ENCODE data around the gene SNX6.
"Not testable (repeated sequence)": the region's sequence is repeated elsewhere in the genome, so short reads cannot be mapped to it uniquely, and the experiment has no call there.

The SNX6 gene

DNA sequence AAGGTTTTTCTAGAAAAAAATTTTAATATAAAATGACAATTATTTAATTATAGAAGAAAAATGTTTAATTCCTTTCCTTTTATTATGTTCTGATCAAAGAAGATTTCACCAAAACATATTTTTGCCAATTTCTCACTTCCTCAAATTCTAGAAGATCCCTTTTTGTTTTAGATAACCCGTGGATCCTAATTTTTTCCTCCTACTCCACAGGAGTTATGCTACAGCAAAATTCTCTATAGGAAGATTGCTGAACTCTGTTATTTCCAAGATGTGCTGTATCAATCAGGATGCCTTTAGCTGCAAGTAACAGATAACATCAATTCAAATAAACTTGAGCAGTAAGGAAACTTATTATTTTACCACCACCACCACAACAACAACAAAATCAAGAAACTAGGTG is 3.8 kb upstream of the SNX6 start:
- no peak for DNase-seq

DNA sequence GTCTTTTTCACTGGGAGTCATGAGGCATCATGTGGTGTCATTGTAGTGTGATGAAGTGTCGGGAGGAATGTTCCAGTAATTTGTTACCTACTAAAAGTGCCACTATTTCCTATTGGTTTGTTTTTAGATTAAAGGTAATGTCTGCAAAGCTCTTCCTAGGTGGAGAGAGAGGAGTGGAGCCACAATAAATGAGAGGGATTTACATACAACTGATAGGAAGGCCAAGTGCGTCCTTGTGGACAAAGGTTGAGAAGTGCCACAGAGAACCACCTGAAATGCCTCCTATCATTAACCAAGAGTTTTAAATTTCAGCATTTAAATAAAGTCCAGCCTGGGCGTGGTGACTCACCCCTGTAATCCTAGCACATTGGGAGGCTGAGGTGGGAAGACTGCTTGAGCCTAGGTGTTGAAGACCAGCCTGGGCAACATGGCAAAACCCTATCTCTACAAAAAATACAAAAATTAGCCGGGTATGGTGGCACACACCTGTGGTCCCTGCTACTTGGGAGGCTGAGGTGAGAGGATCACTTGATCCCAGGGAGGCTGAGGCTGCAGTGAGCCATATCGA is 2.5 kb upstream of the SNX6 start:
- DNase-seq = no peak

DNA sequence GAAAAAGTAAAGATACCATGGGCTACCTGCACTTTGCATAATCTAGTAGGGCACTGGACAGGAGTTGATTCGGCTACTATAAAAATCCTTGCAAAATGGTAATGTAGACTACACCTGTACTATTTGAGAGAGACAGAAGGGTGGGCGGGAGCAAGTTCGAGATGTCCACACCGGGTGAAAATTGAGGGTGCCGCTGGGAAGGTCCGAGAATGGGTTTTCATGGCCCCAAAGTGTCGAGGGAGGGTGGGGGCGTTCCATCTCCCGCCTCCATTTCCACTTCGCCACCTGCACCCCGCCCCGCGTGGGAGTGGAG is 648 bp downstream of the SNX6 start:
- no peak for DNase-seq

DNA sequence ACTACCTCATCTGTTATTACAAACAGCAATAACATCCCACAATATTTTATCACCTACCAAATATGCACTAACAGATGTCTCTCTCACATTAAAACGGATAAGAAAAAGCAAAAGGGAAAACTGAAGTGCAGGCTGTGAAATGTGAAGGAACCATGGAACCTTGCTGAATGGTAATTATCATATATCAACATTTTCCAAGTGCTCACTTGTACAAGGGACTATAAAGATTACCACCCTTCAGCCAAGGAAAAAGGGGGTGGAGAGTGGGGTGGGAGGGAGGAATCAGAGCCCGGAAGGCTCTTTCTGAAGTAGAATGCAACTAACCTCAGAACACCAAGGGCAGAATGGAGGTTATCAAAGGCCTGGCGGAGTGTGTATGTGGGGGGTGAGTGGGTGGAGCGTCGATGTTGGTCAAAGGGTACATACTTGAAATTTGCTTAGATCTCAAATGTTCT is 1.2 kb downstream of the SNX6 start:
- no peak for DNase-seq

DNA sequence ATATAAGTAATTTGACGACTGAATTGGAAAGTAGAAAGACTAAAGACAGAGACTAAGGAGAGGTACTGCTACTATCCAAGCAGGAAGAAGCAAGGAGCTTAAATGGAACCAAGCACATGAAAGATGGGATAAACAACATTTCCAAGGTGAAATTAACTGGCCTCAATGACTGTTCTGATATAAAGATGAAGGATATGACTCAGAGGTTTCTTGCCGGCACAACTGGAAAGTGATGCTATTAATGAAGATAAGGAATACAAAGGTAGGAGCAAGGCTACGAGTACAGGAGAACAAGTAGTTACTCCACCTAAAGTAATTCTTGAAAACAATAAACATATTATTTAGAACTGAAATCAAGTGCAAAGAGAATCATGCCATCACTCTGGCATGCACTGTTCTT is 6.4 kb downstream of the SNX6 start:
- no peak for DNase-seq

DNA sequence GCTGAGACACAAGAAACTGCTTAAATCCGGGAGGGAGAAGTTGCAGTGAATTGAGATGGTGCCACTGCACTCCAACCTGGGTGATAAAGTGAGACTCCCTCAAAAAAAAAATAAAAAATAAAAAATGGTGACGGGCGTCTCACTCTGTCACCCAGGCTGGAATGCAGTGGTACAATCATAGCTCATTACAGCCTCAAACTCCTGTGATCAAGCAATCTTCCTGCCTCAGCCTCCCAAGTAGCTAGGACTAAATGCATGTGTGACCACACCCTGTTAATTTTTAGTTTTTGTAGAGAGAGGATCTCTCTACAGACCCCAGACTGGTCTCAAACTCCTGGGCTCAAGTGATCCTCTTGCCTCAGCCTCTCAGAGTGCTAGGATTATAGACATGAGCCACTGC is 9.1 kb downstream of the SNX6 start:
- no peak for DNase-seq

DNA sequence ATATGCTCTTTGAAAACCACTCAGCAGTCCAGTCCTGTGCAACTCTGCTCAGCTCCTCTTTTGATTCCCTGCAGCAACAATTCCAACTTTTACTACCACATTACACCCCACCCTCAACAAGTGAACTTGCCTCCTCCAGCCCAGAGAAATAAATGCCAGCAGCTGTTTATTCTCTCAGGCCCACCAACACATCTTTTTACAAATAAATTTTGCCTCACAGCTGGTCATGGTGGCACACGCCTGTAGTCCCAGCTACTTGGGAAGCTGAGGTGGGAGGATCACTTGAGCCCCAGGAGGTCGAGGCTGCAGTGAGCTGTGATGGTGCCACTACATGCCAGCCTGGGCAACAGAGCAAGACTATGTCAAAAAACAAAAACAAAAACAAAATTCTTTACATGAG is 9.8 kb downstream of the SNX6 start:
- DNase-seq = no peak

DNA sequence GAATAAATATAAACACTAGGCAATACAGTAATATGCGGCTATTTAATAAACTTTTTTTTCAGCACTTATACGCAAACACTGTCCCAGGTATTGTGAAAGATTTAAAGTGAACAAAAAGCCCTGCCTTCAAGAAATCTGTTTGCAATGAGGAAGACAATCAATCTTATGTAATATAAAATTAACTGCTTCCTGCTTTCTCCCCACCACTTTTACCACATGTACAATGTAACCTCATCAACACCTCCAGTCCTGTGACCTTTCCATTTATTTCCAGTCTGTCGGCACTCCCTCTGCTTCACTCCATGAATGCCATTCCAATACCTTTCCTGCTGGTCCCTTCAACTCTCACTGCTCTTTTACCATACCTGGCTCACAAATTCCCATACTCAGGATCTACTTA is 10.5 kb downstream of the SNX6 start:
- DNase-seq = no peak

DNA sequence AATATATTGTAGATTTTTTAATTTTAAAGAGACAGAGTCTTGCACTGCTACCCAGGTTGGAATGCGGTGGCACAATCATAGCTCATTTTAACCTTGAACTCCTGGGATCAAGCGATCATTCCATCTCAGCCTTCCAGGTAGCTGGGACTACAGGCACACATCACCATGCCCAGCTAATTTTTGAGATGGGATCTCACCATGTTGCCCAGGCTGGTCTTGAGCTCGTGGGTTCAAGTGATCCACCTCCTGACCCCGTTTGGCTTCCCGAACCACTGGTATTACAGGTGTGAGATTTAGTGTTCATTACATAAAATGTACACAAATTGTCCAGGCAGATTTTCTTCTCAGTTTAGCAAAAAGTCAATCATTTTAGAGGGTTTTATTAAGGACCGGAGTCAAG is 13.6 kb downstream of the SNX6 start:
- DNase-seq = no peak

DNA sequence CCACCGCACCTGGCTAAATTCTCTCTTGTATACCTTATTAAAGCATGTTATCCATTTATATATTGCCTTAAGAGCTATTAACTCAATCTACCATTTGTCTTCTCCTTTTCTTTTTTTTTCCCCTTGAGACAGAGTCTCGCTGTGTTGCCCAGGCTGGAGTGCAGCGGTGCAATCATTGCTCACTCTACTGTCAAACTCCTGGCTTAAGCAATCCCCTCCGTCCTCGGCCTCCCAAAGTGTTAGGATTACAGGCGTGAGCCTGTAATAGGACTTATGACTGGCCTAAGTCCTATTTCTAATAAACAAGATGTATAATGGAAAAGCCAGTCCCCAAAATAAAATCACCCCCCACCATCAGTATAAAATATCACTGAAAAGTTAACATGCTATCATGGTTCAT is 14.4 kb downstream of the SNX6 start:
- no peak for DNase-seq

DNA sequence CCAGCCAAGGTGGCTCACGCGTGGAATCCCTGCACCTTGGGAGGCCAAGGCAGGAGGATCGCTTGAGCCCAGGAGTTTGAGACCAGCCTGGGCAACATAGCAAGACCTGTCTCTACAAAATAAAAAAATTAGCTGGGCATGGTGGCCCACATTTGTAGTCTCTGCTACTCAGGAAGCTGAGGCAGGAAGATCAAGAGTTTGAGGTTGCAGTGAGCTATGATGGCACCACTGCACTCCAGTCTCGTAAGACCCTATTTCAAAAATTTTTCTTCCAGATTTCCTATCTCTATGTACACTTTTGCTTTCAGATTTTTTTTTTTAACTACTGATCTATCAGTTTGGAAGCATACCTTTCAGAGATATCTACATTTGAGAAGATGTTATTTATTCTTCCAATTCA is 15.3 kb downstream of the SNX6 start:
- no peak for DNase-seq

DNA sequence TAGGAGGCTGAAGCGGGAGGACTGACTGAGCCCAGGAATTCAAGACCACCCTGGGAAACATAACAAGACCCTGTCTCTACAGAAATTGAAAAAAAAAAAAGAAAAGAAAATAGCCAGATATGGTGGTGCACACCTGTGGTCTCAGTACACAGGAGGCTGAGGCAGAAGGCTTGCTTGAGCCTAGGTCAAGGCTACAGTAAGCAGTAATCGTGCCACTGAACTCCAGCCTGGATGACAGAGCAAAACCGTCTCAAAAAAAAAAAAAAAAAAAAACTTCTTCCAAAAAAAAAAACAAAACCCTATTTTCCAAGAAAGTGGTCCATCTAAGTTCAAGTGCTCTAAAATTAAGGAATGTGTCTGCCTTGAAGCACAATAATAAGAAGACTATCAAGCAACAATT is 19.8 kb downstream of the SNX6 start:
- no peak for DNase-seq

DNA sequence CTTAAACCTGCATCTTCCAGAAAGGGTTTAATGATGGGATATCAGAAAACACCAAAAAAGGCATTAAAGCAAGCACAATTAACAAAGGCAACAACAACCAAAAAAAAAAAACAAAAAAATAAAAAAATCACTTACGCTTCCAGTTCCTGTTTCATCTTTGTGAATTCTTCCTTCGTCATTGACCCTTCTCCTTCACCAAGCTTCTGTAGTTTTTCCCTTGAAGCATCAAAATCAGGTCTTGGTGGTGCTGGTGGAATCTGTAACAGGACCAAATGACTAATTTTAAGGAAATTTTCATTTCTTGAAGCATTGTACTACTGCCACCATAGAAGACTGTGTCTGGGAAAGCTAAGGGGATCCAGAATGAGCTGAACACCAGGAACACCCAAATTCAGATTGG is 24.5 kb downstream of the SNX6 start:
- no peak for DNase-seq

DNA sequence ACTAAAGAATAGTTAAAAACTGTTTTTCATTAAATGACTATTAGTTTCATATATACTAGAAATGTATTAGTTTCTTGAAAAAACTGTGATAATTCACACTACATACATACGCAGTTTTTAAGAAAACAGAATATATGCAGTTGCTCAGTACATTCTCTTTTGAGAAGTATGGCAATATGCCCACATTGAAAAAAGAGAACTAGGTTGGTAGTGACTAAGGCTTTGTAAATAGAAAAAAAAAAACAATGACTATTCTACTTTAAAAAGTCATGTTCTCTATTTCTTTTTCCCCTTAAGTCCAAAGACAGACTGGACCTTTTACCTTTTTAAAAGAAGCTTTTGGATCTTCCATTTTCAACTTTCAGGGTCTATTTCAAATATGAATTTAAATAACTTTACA is 25.0 kb downstream of the SNX6 start:
- no peak for DNase-seq

DNA sequence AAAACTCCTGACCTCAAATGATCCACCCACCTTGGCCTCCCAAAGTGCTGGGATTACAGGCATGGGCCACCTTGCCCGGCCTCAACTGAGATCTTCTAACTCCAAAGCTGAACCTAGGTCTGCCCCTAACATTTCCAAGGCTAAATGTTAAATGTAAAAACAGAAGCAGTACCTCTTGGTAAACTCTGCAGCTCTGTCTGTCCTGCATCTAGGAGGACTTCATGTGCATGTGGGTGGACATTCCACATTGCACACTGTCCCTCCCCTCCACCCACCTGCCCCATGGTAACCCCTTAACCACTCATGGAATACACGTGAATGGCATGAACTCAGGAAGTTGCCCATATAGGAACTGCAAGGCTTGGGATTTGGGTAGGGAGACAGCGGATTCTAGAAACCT is 33.1 kb downstream of the SNX6 start:
- DNase-seq = no peak

DNA sequence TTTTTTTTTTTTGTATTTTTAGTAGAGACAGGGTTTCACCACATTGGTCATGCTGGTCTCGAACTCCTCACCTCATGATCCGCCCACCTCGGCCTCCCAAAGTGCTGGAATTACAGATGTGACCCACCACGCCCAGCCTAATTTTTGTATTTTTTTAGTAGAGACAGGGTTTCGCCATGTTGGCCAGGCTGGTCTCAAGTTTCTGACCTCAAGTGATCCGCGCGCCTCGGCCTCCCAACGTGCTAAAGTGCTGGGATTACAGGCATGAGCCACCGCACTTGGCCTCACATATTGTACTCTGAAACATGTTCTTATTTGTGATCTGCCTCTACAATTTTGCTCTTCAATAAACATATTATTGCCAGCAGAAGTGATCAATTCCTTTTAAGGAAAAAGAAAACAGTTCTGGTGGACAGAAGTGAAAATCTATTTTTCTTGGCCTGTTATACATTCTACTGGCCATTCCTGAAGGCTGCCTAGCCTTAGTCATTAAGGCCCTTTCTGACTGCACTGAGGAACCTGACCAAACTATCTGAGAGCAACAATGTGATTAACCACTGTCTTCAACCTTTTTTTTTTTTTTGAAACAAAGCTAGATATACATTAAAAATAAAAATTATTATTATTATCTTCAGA is 36.1 kb downstream of the SNX6 start:
- no peak for DNase-seq

DNA sequence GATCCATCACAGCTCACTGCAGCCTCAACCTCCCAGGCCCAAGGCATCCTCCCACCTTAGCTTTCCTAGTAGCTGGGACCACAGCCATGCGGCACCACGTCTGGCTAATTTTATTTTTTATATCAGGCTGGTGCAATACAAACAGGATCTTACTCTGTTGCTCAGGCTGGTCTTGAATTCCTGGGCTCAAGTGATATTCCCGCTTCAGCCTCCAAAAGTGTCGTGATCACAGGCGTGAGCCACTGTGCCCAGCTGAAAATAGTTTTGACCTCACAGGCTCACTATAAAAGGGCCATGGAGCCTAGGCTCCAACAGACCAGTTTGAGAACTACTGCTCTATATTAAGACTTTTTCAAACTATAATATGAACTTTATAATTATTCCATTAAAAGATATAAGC is 37.3 kb downstream of the SNX6 start:
- no peak for DNase-seq

DNA sequence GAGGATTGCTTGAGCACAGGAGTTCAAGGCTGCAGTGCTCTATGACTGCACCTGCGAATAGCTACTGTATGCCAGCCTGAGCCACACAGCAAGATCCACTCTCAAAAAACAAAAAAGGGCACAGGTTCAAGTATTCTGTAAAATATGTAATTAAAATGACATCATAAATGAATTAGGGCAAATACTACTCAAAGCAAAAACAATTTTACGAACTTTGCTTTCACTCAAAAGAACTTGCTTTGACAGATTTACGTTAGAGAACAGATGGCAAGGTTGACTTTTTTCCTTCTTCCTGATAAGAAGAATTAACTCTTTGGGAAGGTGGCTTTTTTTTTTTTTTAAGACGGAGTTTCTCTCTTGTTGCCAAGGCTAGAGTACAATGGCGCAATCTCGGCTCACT is 46.4 kb downstream of the SNX6 start:
- no peak for DNase-seq

DNA sequence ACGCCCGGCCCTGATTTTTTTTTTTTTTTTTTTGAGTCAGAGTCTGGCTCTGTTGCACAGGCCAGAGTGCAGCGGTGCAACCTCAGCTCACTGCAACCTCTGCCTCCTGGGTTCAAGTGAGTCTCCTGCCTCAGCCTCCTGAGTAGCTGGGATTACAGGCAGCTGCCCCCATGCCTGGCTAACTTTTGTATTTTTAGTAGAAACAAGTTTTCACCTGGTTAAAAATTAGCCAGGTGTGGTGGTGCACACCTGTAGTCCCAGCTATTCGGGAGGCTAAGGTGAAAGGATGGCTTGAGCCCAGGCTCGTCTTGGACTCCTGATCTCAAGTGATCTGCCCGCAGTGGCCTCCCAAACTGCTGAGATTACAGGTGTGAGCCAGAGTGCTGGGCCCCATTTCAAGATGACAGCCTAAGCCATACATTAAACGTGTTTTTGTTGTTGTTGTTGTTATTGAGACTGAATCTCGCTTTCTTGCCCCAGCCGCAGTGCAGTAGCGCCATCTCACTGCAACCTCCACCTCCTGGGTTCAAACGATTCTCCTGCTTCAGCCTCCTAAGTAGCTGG is 47.7 kb downstream of the SNX6 start:
- no peak for DNase-seq

DNA sequence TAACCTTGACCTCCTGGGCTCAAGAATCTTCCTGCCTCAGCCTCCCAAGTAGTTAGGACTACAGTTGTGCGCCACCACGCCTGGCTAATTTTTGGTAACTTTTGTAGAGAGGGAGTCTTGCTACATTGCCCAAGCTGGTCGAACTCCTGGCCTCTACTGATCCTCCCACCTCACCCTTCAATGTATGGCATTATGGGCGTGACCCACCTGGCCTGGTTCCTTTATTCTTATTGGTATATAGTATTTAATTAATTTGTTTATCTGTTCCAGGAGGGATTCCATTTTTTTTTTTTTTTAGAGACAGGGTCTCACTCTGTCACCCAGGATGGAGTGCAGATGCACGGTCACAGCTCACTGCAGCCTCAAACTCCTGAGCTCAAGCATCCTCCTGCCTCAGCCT is 49.6 kb downstream of the SNX6 start:
- no peak for DNase-seq

DNA sequence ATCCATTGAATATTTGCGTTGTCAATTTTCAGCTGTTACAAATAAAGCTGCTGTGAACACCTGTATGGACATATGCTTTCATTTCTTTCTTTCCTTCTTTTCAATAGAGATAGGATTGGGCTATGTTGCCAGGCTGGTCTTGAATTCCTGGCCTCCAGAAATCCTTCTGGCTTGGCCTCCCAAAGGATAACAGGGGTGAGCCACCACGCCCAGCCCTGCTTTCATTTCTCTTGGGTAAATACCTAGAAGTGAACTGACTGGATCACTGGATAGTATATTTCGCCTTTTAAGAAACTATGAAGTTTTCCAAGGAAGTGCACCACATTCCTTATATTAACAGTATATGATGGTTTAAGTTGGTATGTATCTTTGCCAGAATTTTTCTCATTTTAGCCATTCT is 58.2 kb downstream of the SNX6 start:
- DNase-seq = no peak

DNA sequence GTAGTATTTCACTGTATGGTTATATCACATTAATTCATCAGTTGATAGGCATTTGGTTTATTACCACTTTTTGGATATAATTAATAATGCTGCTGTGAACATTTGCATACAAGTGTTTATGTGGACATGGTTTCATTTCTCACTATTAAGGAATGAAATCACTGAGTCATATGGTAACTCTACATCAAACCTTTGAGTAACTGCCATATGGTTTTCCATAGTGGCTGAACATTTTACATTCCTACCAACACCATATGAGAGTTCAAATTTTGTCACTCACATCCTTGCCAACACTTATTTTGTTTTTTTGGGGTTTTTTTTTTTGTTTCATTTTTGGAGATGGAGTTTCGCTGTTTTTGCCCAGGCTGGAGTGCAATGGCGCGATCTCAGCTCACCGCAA is 60.2 kb downstream of the SNX6 start:
- DNase-seq = no peak

DNA sequence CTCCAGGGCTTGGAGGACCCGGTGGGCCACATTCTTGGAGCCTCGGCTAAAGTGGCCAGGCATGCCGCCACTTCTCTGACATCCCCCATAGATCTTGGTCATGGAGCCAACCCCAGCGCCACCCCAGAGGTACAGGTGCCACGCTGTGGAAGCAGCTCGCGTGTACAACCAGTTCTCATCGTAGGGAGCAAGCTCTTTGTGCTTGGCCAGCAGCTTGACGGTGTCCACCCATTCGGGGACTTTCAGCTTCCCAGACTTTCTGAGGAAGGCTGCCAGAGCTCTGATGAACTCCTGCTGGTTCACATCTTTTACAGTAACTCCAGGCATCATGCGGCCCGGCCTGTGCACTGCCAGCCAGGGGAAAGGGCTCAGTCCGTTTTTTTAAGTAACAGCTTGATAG is 61.1 kb downstream of the SNX6 start:
- no peak for DNase-seq

DNA sequence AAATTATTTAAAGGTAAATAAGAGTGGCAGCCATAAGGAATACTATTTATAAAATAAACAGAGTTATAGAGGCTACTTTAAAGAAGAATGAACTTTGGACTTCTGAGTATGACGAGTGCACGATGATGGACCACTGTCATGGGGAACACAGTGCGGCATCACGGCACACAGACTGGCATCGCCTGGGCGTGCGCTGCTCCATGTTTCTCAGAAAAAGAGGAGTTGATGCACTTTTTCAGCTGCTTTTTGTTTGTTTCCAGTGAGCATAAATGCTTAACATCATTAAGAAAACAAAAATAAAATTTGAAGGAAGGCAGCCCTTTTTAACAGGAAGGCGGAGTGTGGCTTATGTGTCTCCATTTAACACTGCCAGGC is 67.2 kb downstream of the SNX6 start:
- no peak for DNase-seq

DNA sequence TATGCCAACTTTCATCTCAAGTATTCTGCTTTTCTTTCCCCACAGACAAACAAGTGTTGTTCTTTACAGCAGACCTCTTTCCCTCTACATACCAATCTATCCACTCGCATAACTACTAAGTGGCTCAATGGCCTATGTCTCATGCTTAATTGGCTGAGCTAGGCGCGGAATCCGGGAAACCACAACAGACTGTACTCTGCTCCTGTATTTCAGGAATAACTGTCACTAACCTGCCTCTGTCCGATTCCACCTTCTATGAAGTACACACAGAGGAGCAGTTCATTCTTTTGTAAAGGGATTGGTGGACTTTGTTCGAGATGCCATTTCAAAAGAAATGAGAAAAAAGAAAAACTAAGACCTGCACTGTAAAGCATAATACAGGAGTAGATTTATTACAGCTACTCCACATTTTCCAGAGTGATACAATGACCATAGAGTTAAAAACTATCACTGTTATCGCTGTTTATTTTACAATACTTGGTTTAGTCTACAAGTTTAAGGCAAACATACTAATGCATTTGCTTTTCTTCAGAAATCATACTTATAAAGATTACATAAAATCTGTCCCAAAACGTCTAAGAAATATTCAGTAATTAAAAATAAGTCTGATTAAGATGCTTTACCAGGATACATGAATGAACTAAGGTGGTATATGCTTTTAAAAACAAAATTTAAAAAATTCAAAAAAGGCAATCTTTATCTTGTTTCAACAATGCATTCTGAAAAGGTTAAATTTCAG is 67.7 kb downstream of the SNX6 start:
- not testable (repeated sequence) for DNase-seq

Measured in NCI-H187 (cell line).